Activated CD4-positive, alpha-beta T cell treated with anti-CD3 and anti-CD28 coated beads, Interleukin-2, amount 50 U/mL, for 4 hours (primary cell): Measurements from ENCODE around the gene SAP25.

Experiments used
- DNase-seq, 2 experiments: peaks; one replicate each; pipeline ENCODE4 v3.0.0-alpha.2; 2020

Gene SAP25

DNA sequence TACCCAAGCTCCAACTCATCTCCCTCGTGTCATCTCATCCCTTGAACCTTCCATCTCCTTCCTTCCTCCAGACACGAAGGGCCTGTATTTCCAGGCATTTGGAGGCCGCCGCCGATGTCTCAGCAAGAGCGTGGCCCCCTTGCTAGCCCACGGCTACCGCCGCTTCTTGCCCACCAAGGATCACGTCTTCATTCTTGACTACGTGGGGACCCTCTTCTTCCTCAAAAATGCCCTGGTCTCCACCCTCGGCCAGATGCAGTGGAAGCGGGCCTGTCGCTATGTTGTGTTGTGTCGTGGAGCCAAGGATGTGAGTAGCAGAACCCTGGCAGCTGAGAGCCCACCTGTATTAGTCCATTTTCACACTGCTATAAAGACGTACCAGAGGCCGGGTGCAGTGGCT, 17.9 kb upstream of the SAP25 start:
- no peak for DNase-seq

DNA sequence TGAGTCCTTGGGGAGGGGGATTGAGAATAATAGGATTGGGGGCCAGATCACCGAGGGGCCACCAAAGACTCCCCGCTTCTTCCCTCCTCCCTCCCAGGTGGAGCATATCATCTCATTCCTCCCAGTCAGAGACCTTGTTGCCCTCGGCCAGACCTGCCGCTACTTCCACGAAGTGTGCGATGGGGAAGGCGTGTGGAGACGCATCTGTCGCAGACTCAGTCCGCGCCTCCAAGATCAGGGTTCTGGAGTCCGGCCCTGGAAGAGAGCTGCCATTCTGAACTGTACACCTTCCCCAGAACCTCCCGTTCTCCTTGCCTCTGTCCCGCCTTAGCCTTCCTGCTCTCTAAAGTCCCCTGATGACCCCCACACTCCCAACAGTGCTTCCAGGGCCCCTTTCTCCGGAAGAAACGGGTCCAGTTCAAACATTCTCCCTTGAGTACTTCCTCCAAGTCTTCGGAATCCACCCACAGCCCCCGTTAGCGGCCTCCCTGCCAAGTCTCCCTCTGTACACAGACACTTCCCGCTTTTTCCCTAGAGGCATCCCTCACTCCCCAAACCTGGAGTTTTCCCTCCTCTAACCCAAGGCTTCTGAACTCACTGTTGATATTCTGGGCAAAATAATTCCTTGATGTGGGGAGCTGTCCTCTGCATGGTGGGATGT, 16.5 kb upstream of the SAP25 start:
- DNase-seq, result no peak

DNA sequence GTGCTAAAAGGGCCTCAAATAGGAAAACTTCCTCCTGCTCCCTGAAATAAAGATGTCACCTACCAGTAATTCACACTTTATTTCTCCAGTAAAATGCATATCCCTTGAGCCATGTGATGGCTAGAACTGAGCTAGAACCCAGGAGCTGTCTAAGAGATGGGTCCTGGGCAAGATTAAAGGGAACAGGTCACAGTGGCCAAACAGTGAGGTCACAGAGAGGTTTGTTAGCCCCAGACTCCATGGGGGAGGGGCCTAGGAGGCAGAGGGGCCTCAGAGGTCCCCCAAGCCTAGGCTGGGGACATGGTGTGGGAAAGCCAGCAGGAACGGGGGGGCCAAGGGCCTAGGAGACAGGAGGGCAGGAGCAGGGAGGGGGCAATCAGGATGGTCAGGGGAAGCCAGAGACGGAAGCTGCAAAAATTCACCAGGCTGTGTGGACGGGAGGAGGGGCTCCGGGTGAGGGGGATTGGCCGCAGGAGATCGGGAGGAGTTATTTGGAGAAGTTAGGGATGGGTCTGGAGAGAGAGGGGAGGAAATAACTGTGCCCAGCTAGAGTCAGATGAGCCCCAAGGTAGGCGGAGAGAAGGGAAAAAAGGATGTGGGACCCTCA, 15.7 kb upstream of the SAP25 start:
- DNase-seq, result no peak

DNA sequence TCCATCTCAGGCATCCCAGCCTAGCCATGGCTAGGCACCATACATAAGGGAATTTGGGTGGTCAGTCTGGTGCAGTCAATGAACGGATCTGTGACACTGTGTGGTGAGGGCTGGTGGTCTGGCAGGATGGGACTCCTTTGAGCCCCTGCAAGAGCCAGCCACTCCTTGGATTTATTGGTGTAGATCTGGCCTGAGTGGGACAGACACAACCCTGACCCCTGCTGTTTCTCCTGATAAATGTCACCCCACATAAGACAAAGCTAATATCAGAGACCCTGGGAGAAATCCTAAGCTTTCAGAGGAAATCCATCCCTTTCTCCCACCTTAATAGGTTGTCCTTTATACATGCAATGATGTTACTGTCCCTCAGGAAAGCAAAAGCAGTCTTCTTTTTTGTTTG, 14.7 kb upstream of the SAP25 start:
- DNase-seq, result no peak

DNA sequence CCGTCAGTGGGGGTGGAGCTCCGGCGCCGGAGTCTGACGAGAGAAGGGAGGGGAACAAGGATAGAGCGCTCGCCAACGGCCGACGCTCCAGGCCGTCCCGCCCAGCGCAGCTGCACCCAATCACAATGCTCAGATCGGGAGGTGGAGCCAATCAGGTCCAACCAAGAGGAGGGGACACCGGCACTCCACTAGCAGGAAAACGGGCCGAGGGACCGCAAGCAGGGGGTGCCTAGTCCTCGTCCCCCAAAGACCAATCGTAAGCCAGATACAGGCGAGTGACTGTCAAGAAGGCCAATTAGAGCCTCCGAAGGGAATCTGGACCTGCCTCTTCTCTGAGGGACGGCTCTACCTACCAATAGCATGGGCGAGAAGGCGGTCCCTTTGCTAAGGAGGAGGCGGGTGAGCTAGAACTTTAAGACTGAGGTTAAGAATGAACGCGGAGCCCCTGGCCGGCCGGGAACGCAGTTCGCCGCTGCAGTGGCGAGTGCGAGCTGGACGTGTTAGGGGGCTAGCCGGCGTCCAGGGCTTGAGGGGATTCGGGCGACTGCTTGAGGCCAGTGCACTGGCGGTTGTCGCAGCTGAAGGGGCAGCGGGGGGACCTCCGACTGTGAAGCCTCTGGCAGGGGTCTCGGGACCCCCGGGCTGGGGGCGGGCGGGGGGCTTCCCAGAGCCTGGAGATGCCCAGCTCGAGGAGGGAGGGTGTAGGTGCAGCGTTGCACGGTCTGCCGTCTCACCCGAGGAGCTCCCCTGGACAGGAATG, 12.7 kb upstream of the SAP25 start, which contains the start of gene FBXO24:
Gene FBXO24 (plus strand): TSS at position 63 of the 760 bp plus-strand sequence. CDS start 298 bp downstream, at position 361.
- DNase-seq, result peak; percentile 99

DNA sequence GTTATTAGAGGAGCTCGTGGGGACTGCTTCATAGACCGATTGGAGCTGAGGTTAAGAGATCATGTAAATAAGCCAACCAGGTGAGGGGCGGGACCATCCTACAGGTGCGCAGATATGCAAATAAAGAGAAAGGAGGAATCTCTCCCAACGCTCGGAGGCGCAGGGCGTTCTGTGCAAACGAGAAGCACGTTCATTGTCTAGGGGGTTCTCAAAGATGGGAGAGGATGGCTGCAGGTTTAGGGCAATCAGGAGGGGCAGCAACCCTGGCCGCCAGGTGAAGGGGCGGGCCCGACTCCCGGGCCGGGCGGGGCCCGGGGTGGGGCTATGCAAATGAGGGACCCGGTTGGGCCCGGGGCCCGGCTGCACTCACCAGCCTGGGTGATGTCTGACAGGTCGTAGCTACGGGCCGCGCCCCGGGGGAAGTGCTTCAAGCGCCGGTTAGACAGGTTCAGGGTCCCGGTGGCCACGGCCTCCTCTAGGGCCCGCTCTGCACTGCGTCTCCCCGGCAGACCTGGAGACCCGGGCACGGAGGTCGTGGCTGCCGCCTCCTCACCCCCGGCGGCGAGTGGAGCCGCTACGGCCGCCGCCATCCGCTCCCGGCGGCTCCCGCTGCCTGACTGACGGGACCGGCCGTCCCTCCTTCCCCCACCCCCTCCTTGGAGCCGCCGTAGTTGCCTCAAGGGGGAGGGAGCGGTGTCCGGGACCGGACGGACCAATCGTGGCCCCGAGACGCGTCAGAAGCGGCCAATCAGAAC, 12.0 kb upstream of the SAP25 start, which contains the start of gene LRCH4:
Gene LRCH4 (minus strand): TSS at position 619 of the 755 bp plus-strand sequence. CDS start 29 bp downstream, at position 590.
- peak; percentile 32 to 42 for DNase-seq

DNA sequence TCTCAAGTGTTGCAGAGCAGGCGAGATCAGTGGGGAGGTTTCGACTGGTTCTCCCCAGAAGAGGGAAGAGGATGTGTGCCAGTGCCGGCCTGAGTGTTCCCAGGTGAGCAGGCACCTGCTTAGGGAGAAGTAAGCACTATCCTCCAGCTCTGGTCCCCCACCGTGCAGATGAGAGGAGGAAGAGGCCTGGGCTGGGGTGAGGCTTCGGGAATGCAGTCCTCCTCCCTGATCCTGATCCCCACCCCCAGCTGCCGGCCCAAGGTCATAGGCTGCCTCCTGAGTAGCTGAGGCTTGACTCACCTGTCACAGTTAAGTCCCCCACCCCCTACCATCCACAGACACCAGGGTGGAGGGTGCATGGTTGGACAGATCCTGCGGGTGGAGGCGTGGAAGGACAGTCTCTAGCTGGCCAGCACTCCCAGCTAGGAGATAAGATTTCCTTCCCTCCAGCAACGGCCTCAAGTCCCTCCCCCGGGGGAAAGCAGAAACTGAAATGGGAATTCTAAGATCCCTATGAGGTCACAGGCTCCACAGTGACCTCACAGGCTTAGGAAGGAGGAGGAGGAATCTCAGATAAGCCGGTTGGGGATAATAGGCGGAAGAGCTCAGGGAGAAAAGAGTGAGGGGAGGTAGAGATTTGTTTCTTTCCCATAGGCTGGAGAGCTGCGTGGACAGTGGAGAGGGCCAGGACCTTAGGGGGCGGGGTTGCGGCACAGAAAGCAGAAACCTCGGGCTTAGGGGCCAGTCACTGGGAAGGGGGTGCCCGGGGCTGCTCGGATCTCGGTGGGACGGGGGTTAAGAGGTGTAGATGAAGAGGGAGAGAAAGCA, 11.2 kb upstream of the SAP25 start:
- DNase-seq, result no peak

DNA sequence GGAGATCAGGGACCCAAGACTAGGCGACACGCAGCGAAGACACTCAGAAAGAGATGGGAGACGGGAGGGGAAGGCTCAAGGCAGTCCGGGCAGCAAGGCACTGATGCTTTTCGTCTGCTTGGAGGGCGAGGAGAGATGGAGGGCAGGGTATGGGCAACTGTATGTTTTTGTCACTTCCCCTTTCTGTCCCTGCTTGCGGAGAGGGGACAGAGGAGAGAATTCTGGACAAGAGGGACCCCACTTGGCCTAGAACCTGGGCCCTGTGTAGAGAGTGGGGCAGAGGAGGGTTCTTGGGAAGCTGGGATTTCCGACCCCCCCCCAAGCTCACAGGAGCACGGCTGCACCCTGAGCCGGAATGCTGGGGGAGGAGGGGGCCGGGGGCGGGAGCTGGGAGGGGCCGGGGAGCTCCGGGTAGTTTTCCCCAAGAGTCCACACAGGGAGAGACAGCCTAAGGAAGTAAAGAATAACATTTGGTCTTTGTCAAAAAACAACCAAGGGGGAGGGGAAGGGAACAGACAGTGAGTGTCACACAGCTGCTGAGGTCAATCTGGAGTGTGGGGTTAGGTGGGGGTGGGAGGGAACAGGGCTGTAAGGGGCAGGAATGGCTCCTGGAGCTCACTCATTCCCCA, 10.5 kb upstream of the SAP25 start:
- DNase-seq, result no peak

DNA sequence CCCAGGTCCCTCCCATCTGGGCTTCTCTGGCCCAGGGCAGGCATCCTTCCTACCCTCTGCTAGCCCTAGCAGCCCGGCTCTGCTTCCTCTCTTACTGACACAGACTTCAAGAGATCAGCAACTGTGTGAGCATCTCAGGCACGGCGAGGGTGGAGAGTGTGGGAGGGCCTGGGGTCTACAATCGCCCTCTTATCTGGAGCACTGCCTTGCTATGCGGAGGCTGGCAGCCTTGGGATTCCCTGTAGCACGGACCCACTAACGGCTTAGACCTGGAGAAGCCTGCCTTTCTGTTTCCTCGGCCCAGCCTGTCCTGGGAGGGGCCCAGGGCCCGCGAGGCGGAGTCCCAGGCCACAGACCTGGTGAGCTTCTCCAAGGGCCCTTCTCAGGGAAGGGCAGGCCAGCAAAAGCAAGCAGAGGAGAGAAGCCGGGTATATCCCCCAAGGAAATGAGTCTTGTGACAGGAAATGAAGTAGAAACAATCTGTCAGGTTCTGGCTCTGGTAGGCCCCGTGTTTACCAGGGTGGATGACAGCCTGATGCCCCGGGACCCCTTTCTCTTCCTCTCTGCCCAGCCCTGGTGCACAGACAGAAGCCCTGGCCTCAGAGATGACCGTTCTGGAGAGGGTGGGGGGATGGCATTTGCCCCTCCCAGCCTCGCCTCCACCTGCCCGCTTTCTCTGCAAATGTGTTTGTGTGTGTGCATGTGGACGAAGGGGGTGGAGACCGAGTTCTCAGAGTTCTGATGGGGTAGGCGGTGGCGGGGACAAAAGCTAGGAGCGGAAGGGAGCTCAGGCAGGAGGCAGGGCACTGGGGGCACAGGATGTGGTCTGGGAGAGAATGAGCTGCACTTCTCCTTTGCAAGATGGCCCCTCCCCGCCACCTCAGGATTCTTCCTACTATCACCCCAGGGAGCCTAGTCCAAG, 9.7 kb upstream of the SAP25 start:
- peak; percentile 35 to 37 for DNase-seq

DNA sequence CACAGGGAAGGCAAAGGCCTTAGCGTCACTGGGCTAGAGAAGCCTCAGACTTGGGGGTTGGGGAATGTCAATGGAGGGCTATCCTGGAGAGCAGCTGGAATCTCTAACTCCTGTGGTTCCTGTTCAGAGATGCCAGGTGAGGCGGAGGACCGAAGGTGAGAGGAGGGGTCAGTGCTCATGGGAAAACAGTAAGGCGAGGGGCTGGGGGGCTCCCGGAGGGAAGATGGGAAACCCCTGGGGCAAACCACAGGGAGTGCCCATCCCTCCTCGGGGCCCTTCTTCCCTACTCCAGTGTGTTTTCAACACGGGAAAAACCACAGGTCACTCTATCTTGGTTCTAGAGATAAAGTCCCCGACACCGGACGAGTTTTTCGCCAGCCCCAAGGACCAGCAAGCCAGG, 8.9 kb upstream of the SAP25 start:
- DNase-seq, result no peak

DNA sequence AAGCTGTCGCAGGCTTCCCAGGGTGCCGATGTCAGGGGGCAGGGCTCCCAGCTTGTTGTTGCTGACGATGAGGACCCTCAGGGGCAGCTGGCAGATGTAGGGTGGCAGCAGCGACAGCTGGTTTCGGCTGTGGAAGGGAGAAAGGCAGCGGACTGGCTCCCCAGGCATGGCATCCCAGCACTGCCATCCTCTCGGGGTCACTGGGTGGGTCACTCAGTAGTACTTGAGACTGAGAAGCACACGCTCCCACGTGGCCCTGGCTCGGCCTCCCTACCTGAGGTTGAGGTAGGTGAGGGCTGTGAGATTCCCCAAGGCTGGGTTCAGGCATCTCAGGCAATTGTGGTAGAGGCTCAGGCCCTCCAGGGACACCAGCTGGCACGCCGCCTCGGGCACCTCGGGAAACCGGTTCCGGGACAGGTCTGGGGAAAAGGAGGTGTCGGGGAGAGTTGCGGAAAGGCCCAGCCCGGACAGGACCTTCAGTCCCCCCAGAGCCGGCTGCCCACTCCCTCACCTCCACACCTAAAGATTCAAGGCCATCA, 8.4 kb upstream of the SAP25 start:
- DNase-seq, result no peak

DNA sequence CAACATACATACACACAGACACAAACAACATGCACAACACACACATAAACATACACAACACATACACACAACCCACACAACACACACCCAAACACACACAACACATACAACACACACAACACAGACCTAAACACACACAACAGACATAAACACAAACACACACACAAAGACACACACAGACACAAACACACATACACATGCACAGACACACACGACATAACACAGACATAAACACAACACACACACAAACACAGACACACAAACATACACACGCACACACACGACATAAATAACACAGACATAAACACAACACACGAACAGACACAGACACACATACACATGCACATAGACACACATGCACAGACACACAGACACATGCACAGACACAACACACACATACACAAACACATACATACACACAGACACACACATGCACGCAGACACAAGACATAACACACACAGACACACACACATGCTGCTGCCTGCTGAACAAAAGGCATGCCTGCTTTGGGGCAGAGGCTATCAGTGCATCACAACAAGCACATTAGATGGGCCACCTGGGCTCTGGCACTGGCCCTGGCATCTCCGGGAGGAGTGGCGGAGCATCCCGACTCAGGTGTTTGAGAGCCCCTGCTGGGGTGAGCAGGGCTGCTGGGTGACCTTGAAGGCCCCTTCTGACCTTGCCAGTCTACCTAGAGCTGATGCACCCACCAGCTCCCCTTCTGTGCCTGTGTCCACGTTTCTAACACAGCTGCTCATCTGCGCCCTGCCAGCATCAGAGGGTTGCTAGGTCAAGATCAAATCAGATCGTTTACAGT, 7.0 kb upstream of the SAP25 start:
- DNase-seq, result no peak

DNA sequence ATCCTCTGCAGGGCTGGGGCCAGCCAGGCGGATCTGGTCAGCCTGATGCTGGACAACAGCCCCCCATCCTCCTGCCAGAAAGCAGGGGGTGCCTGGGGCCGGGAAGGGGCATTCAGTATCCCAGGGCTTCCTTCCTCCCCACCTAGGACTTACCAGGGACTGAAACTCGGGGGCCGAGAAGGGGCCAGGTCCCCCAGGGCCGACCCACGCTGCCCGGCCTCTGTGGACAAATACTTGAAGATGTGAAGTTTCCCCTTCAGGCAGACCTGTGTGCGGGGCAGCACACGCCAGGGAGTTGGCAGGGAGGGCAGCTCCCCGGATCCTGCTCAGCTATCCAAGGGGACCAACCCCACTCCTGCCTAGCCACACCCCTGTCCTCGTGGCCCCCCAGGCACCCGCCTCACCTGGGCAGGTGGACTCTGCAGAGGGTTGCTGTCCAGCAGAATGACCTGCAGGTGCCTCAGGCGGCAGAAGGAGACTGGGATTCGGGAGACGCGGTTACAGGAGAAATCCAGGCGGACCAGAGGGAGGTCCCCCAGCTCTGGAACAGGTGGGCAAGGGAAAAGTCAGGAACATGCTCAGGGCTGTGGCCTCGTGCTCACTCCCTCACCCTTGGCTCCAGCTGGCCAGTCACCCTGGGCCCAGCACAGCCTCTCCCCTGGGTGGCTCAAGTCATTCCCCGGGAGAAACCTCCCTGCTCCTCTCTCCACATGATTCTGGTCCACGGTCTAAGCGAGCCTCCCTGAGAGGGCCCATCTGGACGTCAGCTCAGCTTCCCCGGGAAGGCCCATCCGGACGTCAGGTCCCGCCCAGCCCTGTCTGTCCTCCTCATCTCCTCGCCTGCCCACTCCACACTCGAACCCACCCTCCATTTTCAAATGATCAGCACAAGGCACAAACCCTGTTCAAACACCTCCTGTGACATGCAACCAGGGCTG, 4.8 kb upstream of the SAP25 start:
- DNase-seq, result no peak

DNA sequence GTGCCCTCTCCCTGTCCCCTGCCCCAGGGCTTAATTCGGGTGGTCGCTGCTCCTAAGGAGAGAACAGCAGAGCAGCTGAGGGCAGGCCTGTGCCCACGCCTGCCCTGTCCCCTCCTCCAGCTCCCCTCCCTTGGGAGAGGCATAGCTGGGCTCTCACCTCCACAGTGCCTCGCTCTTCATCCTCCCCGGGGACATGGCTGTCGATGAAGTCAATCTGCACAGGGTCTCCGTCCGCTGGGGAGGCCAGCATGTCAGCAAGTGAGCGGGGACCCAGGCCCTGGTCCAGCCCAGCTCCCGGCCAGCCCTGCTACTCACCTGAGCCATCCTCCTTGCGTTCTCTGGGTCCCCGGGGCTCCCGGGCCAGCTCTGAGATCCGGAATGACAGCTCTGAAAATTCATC, 3.8 kb upstream of the SAP25 start:
- DNase-seq, result no peak

DNA sequence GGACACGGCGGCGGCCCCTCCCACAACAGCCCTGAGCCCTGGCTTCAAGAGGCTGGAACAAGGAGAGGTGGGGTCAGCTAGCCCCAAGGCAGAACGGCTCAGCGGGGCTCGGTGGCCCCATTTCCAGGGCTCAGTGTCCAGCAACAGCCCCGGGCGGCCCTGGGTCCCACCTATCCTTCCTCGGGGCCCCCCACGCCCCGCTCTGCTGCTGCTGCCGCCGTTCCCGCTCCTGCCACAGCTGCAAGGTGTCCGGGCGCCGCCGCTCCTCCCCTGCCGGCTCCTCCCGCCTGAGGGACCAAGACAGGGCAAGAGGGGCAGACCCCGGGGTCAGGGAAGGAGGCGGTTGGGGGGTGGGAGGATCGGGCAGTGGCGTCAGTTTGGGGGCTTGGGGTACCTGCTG, 3.4 kb upstream of the SAP25 start:
- DNase-seq, result no peak

DNA sequence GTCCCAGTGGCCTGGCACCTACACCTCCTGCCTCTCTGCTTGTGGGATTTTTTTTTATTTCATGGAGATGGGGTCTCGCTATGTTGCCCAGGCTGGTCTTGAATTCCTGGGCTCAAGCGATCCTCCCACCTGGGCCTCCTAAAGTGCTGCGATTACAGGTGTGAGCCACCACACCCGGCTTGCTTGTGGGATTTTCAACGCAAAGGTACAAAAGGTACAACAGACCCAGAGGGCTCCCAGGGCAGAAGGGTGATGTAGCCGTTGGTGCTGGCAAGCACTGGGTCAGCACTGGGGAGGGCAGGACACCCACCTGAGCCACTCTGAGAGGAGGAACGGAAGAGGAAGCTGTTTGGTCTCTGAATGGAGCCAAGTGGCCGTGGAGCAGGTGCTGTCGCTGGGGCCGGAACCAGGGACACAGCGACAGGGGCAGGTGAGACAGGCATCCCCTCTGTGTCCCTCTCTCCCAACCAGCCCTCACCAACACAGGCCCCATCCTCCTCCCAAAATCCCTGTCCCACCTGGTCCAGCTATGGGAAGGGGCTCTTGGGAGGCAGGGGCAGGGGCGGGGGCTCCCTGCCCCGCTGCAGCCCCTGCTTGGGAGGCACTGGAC, 2.8 kb upstream of the SAP25 start:
- DNase-seq, result no peak

DNA sequence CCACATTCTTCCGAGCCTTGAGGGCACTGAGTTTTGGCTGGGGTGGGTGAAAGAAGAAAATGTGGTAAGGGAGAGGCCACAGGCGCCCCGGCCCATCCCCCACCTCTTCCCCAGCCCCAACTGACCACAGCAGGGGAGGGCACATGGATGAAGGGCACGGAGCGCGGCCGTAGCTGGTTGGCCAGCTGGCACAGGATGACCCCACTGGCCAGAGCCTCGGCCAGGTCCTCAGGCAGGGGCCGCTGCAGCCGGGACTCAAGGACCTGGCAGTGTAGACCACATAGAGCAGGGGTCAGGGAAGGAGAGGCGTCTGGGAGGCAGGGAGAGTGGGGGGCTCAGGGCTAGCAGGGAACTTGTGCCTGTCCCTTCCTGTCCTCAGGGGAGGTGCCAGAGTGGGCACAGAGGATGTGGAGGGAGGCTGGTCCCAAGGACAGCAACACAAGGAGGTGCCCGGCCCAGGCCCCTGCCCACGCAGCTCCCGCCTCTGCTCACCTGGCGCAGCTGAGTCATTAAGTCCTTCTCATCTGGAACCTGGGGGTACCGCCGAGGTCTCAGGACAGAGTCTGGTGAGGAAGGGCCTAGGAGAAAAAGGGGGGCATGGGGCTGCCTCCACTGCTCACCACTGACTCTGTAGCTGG, 2.2 kb upstream of the SAP25 start:
- no peak for DNase-seq
